ENCODE measurements around the gene FBXO40.

Gene FBXO40

DNA sequence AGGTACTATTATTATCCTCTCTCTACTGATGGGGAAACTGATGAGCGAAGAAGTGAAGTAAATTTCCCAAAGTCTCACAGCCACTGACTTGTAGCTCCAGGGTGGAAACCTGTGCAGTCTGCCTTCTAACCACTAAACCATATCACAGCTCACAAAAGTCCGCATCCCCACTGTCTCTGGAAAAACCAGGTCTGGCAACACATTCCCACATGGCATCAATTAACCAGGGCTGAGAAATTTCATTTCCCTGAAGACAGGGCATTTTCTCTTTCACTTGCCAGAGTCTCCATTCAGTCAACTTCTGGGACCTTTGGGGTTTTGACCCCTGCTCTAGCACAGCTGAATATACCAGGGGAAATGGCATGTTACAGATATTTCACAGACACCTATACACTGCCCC lies 26.5 kb downstream of the FBXO40 start:
- DNase-seq (ENCODE audit: low read depth in 2 of 2, low spot score in 1 of 2): no peak

DNA sequence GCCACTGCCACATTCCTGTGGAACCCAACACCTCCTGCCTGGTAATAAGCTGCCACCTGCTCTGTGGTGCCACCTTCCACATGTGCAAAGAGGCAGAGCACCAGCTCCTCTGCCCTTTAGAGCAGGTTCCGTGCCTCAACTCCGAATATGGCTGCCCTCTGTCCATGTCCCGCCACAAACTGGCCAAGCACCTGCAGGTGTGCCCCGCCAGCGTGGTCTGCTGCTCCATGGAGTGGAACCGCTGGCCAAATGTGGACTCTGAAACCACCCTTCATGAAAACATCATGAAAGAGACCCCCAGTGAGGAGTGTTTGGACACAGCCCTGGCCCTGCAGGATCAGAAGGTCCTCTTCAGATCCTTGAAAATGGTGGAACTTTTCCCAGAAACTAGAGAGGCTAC lies 28.3 kb downstream of the FBXO40 start:
- DNase-seq (ENCODE audit: low read depth in 2 of 2, low spot score in 1 of 2): no peak

GRCh38 chr3:121624147-121624899 lies 31.1 kb downstream of the FBXO40 start:
- no peak for DNase-seq (ENCODE audit: low read depth in 2 of 2, low spot score in 1 of 2)

DNA sequence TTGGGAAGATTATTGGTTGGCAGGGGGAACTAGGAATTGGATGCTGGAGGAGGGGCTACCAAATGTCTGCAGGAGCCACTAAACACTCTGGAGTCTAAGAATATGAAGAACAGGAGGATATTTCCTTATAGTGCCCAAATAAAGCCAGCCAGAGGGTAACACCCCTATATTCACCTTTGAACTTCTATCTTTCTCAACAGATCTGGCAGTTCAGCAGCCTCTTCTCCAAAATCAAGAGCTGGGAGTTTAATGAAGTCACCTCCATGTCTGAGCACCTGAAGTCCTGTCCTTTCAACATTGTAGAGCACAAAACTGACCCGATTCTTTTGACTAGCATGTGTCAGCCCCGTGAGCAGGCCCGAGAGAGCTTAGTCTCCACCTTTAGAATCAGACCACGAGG lies 33.3 kb downstream of the FBXO40 start:
- DNase-seq (ENCODE audit: low read depth in 2 of 2, low spot score in 1 of 2): no peak

GRCh38 chr3:121627211-121627610 lies 34.0 kb downstream of the FBXO40 start:
- no peak for DNase-seq (ENCODE audit: low read depth in 2 of 2, low spot score in 1 of 2)

GRCh38 chr3:121627622-121628021 lies 34.4 kb downstream of the FBXO40 start:
- no peak for DNase-seq (ENCODE audit: low read depth in 2 of 2, low spot score in 1 of 2)

- DNase-seq (ENCODE audit: low read depth in 2 of 2, low spot score in 1 of 2): no peak
These were observed 36.4 kb downstream of the FBXO40 start for GRCh38 chr3:121629601-121630000.

- no peak for DNase-seq (ENCODE audit: low read depth in 2 of 2, low spot score in 1 of 2)
These were observed 37.2 kb downstream of the FBXO40 start for GRCh38 chr3:121630355-121630754.

DNA sequence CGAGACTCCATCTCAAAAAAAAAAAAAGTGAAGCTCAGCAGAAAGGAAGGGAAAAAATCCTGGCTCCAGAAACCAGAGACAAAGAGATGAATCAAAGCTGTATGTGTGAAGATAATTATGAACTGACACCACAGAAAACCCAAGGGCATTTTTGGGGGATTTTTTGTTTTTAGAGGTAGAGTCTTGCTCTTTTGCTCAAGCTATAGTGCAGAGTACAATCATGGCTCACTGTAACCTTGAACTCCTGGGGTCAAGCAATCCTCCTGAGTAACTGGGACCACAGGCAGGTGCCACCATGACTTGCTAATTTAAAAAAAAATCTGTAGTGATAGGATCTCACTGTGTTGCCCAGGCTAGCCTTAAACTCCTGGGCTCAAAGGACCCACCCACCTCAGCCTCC lies 44.7 kb downstream of the FBXO40 start:
- no peak for DNase-seq (ENCODE audit: low read depth in 2 of 2, low spot score in 1 of 2)

GRCh38 chr3:121641127-121641526 lies 47.9 kb downstream of the FBXO40 start:
- no peak for DNase-seq (ENCODE audit: low read depth in 2 of 2, low spot score in 1 of 2)

DNA sequence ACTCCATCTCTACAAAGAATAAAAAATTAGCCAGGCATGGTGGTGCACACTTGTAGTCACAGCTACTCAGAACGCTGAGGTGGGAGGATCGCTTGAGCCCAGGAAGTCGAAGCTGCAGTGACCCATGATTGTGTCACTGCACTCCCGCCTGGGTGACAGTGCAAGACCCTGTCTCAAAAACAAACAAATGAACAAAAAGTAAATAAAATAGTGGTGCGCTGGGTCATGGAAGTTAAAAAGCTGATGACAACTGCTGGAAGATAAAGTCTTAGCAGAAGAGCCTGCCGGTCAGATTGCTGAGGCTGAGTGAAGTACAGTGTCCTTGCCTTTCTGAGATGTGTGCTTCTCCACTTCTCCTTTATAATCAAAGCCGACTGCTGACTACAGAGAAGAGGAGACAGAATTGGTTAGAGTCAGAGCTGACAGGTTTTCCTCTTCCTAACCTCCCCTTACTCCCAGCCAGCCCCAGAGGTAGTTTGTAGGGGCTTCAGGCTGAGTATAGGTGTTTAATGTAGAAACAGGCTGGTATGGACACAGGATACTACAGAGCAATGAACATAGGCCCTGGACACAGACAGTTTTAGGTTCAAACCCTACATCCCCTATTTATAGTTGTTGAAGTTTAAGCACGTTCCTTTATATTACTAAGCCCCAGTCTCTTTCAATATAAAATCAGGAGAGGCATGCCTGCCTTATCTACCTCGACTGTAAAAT lies 49.6 kb downstream of the FBXO40 start:
- DNase-seq (ENCODE audit: low read depth in 2 of 2, low spot score in 1 of 2): no peak

- no peak for DNase-seq (ENCODE audit: low read depth in 2 of 2, low spot score in 1 of 2)
These were observed 51.9 kb downstream of the FBXO40 start for GRCh38 chr3:121645054-121645453.

DNA sequence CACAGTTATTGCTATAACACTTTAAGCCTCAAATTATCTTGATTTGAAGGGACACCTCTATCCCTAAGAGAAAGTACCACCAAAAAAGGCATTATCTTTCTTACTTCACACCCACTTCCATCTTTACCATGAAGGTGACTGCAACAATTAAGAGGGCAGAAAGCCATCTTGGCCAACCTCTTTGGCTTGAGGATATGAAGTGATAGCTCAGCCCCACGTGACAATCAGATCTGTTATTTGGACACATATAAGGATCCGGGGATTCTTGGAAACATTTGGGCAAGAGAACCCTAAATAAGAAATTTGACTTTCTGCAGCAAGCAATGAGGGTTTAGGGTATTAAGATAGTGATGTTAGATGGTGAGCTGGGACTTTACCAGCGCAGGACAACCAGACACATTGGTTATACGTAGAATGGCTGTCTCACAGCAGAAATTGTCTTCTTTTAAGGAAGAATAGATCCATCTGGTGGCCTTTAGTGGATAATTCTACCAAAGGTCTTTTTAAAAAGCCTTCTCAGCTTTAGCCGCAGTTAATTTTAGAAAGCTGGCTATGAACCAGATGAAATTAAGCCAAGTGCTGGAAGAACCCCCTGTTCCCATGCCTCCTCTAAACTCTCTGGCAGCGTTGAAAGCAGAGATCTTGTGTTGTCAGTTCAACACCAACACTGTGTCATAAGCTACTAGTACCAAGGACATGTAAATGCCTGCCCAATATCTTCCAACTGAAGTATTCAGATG lies 55.2 kb downstream of the FBXO40 start:
- DNase-seq (ENCODE audit: low read depth in 2 of 2, low spot score in 1 of 2): no peak

DNA sequence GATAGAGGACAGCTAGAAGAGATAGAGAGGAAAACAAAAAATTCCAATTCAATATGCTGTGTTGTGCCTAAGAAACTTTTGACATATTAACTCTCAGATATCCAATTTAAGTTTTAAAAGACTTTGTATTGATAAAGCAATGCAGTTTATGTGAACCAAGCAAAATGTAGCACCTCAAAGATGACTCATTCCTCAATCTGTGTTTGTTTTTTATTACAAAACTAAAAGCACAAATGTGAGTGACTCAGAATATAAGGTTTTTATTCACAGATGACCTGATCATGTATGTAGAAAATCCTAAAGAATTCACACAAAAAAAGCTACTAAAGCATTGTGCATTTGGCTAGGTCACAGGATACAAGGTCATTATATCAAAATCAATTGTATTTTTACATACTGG lies 56.5 kb downstream of the FBXO40 start:
- no peak for DNase-seq (ENCODE audit: low read depth in 2 of 2, low spot score in 1 of 2)

DNA sequence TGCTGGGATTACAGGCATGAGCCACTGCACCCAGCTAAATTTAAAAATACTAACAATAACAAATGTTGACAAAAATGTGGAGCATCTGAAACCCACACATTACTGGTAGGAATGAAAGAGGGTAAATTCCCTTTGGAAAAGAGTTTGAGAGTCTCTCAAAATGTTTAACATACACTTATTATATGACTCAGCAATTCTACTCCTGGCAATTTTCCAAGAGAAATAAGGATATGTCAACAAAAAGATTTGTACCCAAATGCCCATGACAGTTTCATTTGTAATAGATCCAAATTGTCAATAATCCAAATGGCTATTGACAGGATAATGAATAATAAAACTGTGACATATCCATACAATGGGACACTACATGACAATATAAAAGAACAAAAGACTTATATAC lies 58.5 kb downstream of the FBXO40 start:
- DNase-seq (ENCODE audit: low read depth in 2 of 2, low spot score in 1 of 2): no peak

DNA sequence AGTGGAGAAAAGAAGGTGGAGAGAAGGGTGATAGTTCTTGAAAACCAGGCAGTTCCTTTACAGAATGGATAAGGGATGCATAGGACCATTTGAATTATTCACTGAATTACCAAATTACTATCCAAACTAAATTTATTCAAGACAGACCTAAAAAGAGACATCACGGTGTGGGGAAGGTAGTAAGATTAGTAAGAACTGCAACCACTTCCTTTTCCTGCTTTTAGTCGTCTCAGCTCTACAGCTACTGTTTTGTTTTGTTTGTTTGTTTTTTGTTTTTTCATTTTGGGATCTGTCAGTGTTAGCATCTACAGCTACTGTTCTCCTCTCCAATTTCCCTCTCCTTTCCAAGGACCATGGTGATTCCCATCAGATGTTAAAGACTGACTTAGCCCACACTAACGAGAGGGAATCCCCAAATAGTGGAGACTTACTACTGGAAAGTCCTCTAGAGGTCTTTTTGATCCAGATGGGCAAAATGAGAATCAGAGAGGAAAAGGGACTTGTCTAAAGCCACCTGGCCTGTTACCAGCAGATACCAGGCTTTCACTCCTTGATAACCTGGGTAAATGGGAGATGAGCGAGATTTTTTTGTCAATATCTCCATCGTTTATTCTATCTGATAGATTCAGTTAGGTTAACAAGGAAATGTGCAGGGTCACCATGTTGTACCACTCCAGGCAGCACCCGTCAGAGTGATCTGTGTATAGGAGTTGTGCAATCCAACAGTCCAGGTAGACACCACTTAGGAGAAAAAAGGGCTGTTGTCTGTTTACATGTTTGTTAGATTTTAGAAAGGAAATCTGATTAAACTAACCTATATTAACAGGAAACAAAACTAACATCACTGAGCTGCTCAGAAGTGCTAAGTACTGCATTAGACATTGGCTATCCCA lies 61.6 kb downstream of the FBXO40 start:
- DNase-seq (ENCODE audit: low read depth in 2 of 2, low spot score in 1 of 2): no peak

- no peak for DNase-seq (ENCODE audit: low read depth in 2 of 2, low spot score in 1 of 2)
These were observed 65.7 kb downstream of the FBXO40 start for GRCh38 chr3:121658716-121659435.

DNA sequence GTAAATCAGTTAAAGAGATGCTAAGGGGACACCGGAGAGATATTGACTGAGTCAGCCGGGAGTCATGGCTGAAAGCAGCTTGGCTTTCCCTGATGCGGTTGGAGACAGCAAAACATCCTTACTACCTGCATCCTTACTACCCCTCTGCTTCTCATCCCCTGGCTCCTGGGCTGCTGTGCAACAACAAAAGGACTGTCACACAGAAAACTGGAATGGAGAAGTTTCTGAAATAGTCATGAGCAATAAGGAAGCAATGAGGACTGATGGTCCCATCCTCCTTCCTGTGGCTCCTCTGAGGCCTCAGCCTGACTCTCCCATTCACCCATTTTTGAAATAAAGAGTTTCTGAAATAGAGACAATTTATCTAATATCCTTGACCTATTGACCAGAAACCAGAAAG lies 66.4 kb downstream of the FBXO40 start:
- DNase-seq (ENCODE audit: low read depth in 2 of 2, low spot score in 1 of 2): no peak

GRCh38 chr3:121660356-121661171 lies 67.4 kb downstream of the FBXO40 start, which contains the start of gene HCLS1:
HCLS1 (minus strand) TSS chr3:121660903; CDS start chr3:121658347, 2,556 bp downstream.
- peak; percentile 41 to 53 for DNase-seq (ENCODE audit: low read depth in 2 of 2, low spot score in 1 of 2)

Data from stimulated activated CD8-positive, alpha-beta memory T cell treated with anti-CD3 and anti-CD28 coated beads, Interleukin-4, amount 100 ng/mL, for 4 hours (primary cell).